PC-3 (cell line): Measurements from ENCODE around the gene CYB5R3.

Experiments
- CTCF ChIP-seq: fragments of 300-600 bp; sonication (generic); conservative IDR thresholded peaks from 2 replicates; pipeline ENCODE4 v1.5.1; 2017; ENCODE audit warnings: antibody characterized with exemption, low read depth, mild to moderate bottlenecking, low read length
- EZH2 ChIP-seq: fragments of 300-600 bp; sonication (generic); IDR thresholded peaks from one replicate; pipeline ENCODE4 v1.6.1; 2017; ENCODE audit warnings: antibody characterized with exemption, mild to moderate bottlenecking, low read length; ENCODE audit not compliant: unreplicated experiment
- EZH2phosphoT487 ChIP-seq: fragments of 300-600 bp; sonication (generic); IDR thresholded peaks from 2 replicates; pipeline ENCODE4 v1.6.1; 2018; ENCODE audit warnings: mild to moderate bottlenecking, antibody characterized with exemption, low read length, borderline replicate concordance

GRCh38 chr22:42649246-42650099 lies at the start of gene CYB5R3:
- TF ChIP-seq CTCF (no peak), EZH2phosphoT487 (no peak), EZH2 (no peak)
